Endothelial cell of umbilical vein (primary cell): ENCODE measurements around the gene CARD14. TPM values are rescaled to one million over a fixed set of nuclear protein-coding genes. Genes with fewer than 3 reads are reported as not detected.

Experiments used
- BruUV-seq: library from RNA; stranded (reverse); fragments of 400-500 nt; replicated peaks from 2 replicates; lab custom pipeline; 2021; lab: Mats Ljungman, UMichigan
- CTCF ChIA-PET: fragments of 300-600, 350-600 bp; sonication (Branson Sonifier 250); formaldehyde crosslinking; loops from one replicate; lab custom pipeline; 2021; ENCODE audit warnings: antibody characterized with exemption, inconsistent platforms; lab: Charles Lee
- POLR2A ChIA-PET: fragments of 300-600, 350-600 bp; sonication (Branson Sonifier 250); formaldehyde crosslinking; loops from one replicate; lab custom pipeline; 2021; ENCODE audit warnings: antibody characterized with exemption, inconsistent platforms; lab: Charles Lee
- DNase-seq: peaks from one replicate; pipeline ENCODE4 v3.0.0-alpha.2; 2011; ENCODE audit warnings: low read depth, low spot score
- FAIRE-seq: peaks from 2 replicates; lab custom pipeline; 2011; peaks lifted over from hg19 to GRCh38; lab: Jason Lieb, UNC
- H2AFZ ChIP-seq: 2 replicates; pipeline ENCODE4 v1.6.0; 2012; ENCODE audit warnings: low read depth, low read length, control low read depth, inconsistent platforms
- H3K27ac ChIP-seq: 2 replicates; pipeline ENCODE4 v1.5.1; 2011; ENCODE audit warnings: low read depth, mild to moderate bottlenecking, control low read depth, low read length, moderate library complexity; ENCODE audit not compliant: insufficient read depth
- H3K27me3 ChIP-seq, 2 experiments: 2 replicates each; pipeline versions ENCODE4 v1.6.0 to v1.6.1; 2011; ENCODE audit warnings: low read length in 2 of 2, mixed read lengths in 1 of 2; ENCODE audit not compliant: control insufficient read depth in 2 of 2, insufficient read depth in 2 of 2
- H3K36me3 ChIP-seq, 2 experiments: 2 replicates in 1 of 2; 3 replicates in 1 of 2; pipeline ENCODE4 v1.5.1; 2011; ENCODE audit warnings: low read length in 2 of 2, mild to moderate bottlenecking in 1 of 2, moderate library complexity in 1 of 2; ENCODE audit not compliant: control insufficient read depth in 2 of 2, insufficient read depth in 2 of 2; ENCODE audit errors: extremely low read depth in 1 of 2
- H3K4me1 ChIP-seq: 3 replicates; pipeline ENCODE4 v1.5.1; 2011; ENCODE audit warnings: mild to moderate bottlenecking, low read length; ENCODE audit not compliant: control insufficient read depth, insufficient read depth; ENCODE audit errors: extremely low read depth
- H3K4me2 ChIP-seq: 2 replicates; pipeline ENCODE4 v1.6.1; 2011; ENCODE audit warnings: low read length, control low read depth, mixed read lengths; ENCODE audit not compliant: insufficient read depth
- H3K4me3 ChIP-seq, 3 experiments: fragments of 200-600 bp in 1 of 3; sonication (generic), shearing (Covaris generic) in 1 of 3; replicated peaks in 1 of 3; 2 replicates each; pipeline ENCODE4 v1.5.1; 2011 to 2016; ENCODE audit warnings: control low read depth in 3 of 3, low read length in 3 of 3, mild to moderate bottlenecking in 2 of 3, inconsistent platforms in 1 of 3, low read depth in 1 of 3, moderate library complexity in 1 of 3; ENCODE audit not compliant: insufficient read depth in 1 of 3
- H3K79me2 ChIP-seq: 2 replicates; pipeline ENCODE4 v1.6.0; 2012; ENCODE audit warnings: low read length, inconsistent platforms; ENCODE audit not compliant: control insufficient read depth, insufficient read depth
- H3K9ac ChIP-seq: replicated peaks from 2 replicates; pipeline ENCODE3; 2011; ENCODE audit warnings: low read length, control low read depth; ENCODE audit not compliant: insufficient read depth; ENCODE audit errors: extremely low read depth
- H3K9me1 ChIP-seq: replicated peaks from 3 replicates; pipeline ENCODE4 v1.6.0; 2011; ENCODE audit warnings: mild to moderate bottlenecking, low read length; ENCODE audit not compliant: control insufficient read depth, insufficient read depth; ENCODE audit errors: extremely low read depth
- H3K9me3 ChIP-seq: replicated peaks from 2 replicates; pipeline ENCODE4 v1.5.1; 2012; ENCODE audit warnings: low read length, inconsistent platforms; ENCODE audit not compliant: control insufficient read depth, insufficient read depth
- H4K20me1 ChIP-seq: replicated peaks from 2 replicates; pipeline ENCODE3; 2011; ENCODE audit warnings: mild to moderate bottlenecking, low read length; ENCODE audit not compliant: control insufficient read depth, insufficient read depth; ENCODE audit errors: extremely low read depth
- EZH2 ChIP-seq: IDR thresholded peaks from 2 replicates; pipeline ENCODE4 v1.6.1; 2012; ENCODE audit warnings: borderline replicate concordance, low read depth, mild to moderate bottlenecking, moderate library complexity, low read length, inconsistent platforms; ENCODE audit not compliant: severe bottlenecking
- FOS ChIP-seq: IDR thresholded peaks from 2 replicates; pipeline ENCODE4 v1.6.1; 2011; ENCODE audit warnings: mild to moderate bottlenecking, low read length, moderate library complexity, borderline replicate concordance; ENCODE audit not compliant: insufficient read depth
- GATA2 ChIP-seq: IDR thresholded peaks from 2 replicates; pipeline ENCODE4 v1.7.0; 2011; ENCODE audit warnings: low read depth, mild to moderate bottlenecking, moderate library complexity, mixed read lengths, low read length; ENCODE audit not compliant: insufficient read length, insufficient read depth
- JUN ChIP-seq: IDR thresholded peaks from 2 replicates; pipeline ENCODE4 v1.6.1; 2011; ENCODE audit warnings: borderline replicate concordance, low read depth; ENCODE audit not compliant: insufficient read length, insufficient read depth
- MYC ChIP-seq: IDR thresholded peaks from one replicate; pipeline ENCODE4 v1.6.1; 2011; ENCODE audit warnings: mild to moderate bottlenecking, low read depth, low read length
- POLR2A ChIP-seq: IDR thresholded peaks from 2 replicates; pipeline ENCODE4 v1.6.1; 2012; ENCODE audit warnings: low read depth, mild to moderate bottlenecking, control low read depth, low read length
- POLR2AphosphoS5 ChIP-seq: IDR thresholded peaks from 2 replicates; pipeline ENCODE4 v1.6.1; 2012; ENCODE audit warnings: low read depth, mild to moderate bottlenecking, control low read depth, low read length, moderate library complexity; ENCODE audit not compliant: insufficient read depth
- dilution Hi-C: fragments of 300-500 bp; cut with MboI; formaldehyde crosslinking; loops from one replicate; pipeline ENCODE4 v1.15.0; 2019; ENCODE audit warnings: low sequenced_read_pairs; ENCODE audit not compliant: extremely low pct_ligation_motif_present
- intact Hi-C: fragments of 100-400 bp; cut with micrococcal nuclease; formaldehyde crosslinking; loops from one replicate; pipeline ENCODE4 v1.10.0; 2022
- polyA plus RNA-seq, 4 experiments: library from polyadenylated mRNA; depleted of rRNA in 3 of 4; stranded (reverse) in 3 of 4; unstranded in 1 of 4; fragments of >200 nt; gene quantifications; 2 replicates each; pipeline versions ENCODE4 v1.2.1 to v1.2.3, GENCODE V29; 2011 to 2012; ENCODE audit warnings: missing spikeins in 1 of 4
- total RNA-seq: library from RNA; stranded (reverse); gene quantifications from 2 replicates; pipeline ENCODE4 v1.2.3, GENCODE V29; 2021
- TF ChIP-seq, protein P1 (sequence below): IDR thresholded peaks from 2 replicates; pipeline ENCODE4 v1.6.1; 2011; ENCODE audit not compliant: insufficient read depth, insufficient read length
- TF ChIP-seq, protein P2 (sequence below), 2 donors: IDR thresholded peaks; 1 replicate in 1 of 2; 2 replicates in 1 of 2; pipeline ENCODE4 v1.5.1; 2011; ENCODE audit warnings: low read length in 2 of 2, mild to moderate bottlenecking in 2 of 2, moderate library complexity in 2 of 2, control low read depth in 1 of 2, inconsistent platforms in 1 of 2, low read depth in 1 of 2; ENCODE audit not compliant: insufficient read depth in 1 of 2; ENCODE audit errors: extremely low read depth in 1 of 2

The CARD14 gene
- total and polyA plus RNA-seq, 2 donors (not counting 3 experiments of a cell fraction or from before 2014, with no cell fraction given) = not detected

DNA sequence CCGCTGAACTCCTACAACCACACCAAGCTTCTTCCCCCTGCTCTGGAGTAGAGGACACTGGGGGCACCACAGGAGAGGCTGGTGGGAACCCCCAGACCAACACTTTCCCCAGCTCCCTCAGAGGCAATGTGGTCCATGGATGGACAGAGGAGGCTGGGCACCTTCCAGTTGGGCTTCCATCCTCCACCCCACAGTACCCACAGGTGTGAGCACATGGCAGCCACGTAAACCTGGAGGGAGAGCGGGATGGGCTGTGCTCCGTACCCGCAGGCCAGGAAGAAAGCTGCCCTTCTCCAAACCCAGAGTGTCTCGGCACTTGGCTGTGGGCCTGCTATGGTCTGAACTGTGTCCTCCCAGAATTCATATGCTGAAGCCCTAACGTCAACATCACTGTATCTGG is 48.6 kb downstream of the CARD14 start:
- H3K9ac ChIP-seq = no peak overlapping the region
- H3K4me3 ChIP-seq = no peak overlapping the region
- no peak for TF ChIP-seq EZH2
- TF ChIP-seq, protein P1, sequence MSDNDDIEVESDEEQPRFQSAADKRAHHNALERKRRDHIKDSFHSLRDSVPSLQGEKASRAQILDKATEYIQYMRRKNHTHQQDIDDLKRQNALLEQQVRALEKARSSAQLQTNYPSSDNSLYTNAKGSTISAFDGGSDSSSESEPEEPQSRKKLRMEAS = no peak
- TF ChIP-seq JUN = no peak
- no peak for TF ChIP-seq MYC
- no peak for TF ChIP-seq POLR2A
- TF ChIP-seq, protein P2, sequence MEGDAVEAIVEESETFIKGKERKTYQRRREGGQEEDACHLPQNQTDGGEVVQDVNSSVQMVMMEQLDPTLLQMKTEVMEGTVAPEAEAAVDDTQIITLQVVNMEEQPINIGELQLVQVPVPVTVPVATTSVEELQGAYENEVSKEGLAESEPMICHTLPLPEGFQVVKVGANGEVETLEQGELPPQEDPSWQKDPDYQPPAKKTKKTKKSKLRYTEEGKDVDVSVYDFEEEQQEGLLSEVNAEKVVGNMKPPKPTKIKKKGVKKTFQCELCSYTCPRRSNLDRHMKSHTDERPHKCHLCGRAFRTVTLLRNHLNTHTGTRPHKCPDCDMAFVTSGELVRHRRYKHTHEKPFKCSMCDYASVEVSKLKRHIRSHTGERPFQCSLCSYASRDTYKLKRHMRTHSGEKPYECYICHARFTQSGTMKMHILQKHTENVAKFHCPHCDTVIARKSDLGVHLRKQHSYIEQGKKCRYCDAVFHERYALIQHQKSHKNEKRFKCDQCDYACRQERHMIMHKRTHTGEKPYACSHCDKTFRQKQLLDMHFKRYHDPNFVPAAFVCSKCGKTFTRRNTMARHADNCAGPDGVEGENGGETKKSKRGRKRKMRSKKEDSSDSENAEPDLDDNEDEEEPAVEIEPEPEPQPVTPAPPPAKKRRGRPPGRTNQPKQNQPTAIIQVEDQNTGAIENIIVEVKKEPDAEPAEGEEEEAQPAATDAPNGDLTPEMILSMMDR (IDR thresholded peaks at IDR 0.05; ENCODE audit: extremely low read depth in 1 of 2, insufficient read depth in 1 of 2, low read depth in 1 of 2, low read length in 2 of 2) = no peak
- TF ChIP-seq GATA2 = no peak
- TF ChIP-seq POLR2AphosphoS5 = no peak
- TF ChIP-seq FOS = no peak
- peaks cover 13% of the 10 kb centered on the region for H3K4me1 ChIP-seq
- POLR2A ChIA-PET = no interaction called here
- peaks cover 3 to 23% of the 10 kb centered on the region in 2 experiments for H3K36me3 ChIP-seq
- no peak for FAIRE-seq
- H3K79me2 ChIP-seq = peaks cover 11% of the 10 kb centered on the region
- CTCF ChIA-PET = no interaction called here
- dilution Hi-C loops = no loop called here
- no peaks in the 10 kb centered on the region for H3K9me1 ChIP-seq
- BruUV-seq = no TSS peak
- no peaks in the 10 kb centered on the region for H3K27me3 ChIP-seq
- no peaks in the 10 kb centered on the region for H4K20me1 ChIP-seq
- no peaks in the 10 kb centered on the region for H3K9me3 ChIP-seq
- no peak overlapping the region for H3K27ac ChIP-seq
- intact Hi-C loops = no loop called here
- no peak for DNase-seq
- H3K4me2 ChIP-seq = no peak overlapping the region
- no peak overlapping the region for H2AFZ ChIP-seq
